HG02981 (cell line): Measurements from ENCODE around the gene MCHR2.
A peak's percentile ranks its signal among the peaks of the same experiment; 100 is the strongest.

Experiments used
- ATAC-seq: cut with Tn5 transposase; IDR thresholded peaks from one replicate; pipeline ENCODE4 v1.9.1; 2021; ENCODE audit warnings: mild to moderate bottlenecking, moderate library complexity; ENCODE audit not compliant: unreplicated experiment

Gene MCHR2

DNA sequence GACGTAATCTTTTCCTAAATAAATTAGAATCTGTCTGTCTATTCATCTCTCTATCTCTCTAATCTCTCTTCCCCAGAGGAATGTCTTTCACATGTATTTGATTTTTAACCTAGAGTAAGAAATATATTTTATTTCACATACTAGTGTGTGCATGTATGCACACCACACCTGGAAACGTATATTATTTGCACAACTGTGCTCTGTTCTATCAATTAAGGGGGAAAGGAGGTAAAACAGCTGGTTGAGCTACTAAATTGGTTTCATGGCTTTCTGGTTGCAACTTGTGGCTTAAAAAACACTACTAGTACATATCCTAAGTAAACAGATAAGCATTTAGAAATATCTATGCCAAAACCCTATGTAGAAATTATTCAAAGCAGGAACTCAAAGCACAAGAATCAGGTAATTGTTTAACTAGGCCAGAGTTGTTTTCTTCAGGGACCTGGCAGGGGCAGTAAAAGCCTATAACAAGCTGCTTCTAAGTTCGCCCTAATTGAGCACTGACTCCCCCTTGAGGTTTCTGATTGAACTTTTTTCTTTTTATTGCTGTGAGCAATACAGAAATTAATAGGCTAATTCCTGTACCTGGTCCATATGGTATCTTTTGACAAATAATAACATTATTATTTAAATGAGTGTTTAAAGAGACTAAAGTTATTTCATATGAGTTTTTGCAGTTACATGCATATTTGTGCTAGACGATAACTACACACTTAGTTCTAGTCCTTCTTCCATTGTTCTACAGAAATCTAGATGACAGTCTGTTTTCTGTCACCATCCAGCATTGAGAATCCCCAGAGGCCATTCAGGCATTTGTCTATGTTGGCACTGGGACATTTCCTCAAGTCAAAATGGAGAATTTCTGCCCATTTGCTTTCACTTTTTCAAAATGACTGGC is 88.6 kb downstream of the MCHR2 start:
- peak; percentile 97 for ATAC-seq

DNA sequence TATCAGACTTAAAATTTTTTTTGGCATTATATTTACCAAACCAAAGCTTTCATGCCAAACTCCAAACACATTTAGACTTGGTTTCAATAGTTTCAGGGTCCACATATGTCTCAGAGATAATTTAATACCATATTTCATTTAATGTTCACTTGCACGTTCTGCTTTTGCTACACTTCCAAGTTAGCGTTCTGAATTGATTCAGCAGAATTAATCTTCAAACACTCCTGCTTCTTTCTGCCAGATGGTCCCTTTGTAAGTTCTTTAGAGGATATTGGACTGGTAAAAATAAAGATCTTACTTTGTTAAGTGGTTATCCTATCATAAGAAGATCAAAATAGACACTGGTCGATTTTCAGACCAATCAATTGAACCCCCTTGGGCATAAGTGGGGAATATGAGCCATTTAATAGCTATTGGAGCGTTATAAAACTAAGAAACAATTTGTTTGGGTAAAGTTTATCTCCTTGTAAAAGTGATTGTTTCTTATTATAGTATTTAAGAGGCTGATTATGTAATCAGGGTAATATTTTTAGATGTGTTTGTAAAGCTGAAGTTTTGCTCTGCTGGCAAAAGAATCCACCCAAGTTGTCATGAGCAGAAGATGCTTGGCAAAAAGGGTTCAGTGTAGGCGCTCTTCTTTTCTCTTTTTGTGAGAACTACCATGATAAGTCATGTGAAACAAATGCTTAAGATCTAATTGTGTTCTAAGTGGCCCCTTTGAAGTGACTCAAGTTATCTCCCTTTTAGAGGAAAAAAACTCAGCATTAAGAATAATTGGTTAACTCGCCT is 92.2 kb downstream of the MCHR2 start:
- ATAC-seq, result no peak

DNA sequence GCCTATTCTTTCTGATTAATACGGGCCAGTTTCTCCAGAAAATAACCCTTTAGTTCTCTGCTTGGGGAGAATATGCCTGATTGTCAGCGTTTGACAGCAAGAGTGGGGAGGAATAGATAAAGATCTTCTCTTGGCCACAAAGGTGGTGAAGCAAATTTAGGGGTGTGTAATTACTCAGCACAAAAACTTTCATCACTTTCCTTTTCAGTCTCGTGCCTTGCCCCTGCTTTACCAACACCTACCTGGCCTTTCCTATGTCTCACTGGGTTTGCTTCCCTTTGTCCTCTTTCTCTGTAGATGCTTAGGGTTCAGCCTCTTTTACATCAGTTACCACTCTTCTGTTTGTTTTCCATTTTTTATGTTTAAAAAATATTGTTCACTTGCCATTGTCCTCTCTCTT is 99.2 kb downstream of the MCHR2 start:
- no peak for ATAC-seq

DNA sequence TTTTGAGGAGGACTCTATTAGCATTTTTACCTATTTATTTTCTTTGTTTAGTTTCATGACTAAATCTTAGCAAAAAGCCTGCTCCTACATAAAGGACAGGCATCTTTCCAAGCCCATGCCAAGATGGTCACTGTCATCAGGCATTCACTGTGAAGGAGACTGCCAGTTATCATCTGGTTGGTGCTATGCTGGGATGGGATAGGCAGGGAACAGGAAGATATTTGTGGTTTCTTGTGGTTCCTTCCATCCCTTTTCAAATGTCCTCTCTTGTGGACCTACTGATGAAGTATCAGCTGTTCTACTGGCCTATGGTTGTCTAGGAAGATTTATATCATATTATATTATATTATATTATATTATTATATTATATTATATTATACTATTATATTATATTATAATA is 107.0 kb downstream of the MCHR2 start:
- no peak for ATAC-seq

DNA sequence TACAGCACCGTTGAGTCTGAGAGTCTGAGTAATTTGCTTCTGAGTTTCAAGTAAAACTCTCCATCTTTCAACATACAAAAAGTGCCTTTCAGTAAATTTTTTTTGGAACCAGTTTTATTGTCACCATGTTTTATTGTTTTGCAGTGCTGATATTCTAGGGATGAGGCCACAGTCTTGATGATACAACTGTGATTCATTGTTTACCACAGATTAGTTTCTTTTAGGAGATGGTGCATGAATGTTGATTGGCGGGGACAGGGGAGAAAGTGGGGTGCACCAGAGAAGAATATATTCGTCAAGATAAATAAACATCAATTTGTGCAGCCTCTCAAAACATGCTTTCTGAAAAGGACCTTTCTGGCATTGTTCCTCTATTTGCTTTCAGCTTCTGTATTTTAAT is 109.0 kb downstream of the MCHR2 start:
- no peak for ATAC-seq

DNA sequence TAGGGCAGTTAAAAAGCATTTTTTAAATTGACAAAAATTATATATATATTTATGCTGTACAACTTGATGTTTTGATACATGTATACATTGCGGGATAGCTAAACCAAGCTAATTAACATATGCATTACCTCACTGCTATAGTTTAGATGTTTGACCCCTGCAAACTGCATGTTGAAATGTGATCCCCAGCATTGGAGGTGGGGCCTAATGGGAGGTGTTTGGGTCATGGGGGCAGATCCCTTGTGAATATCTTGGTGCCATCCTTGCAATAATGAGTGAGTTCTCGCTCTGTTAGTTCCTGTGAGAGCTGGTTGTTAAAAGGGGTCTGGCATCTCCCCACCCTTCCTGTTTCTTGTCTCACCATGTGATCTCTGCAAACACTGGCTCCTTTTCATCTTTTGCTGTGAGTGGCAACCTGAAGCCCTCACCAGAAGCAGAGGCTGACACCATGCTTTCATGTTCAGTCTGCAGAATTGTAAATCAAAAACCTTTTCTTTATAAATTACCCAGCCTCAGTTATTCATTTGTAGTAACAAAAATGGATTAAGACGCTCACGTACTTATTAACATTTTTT is 111.8 kb downstream of the MCHR2 start:
- ATAC-seq, result no peak

DNA sequence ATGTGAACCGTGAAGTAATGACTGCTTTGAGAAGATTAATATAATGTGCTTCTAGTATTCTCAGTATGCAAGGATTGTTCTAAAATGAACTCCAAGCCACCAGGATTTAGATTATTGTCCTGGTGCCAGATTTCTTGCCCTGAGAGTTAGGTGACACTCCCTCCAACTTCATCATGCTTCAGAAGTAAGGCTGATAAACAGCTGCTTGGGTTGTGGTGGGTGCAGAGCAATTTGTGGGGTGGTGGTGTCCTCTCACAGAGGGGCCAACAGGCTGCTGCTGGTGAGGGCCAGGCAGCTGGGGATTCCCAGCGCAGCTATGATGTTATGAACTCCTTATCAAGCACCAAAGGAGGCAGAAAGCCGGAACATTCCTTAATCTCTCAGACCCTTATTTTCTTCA is 114.6 kb downstream of the MCHR2 start:
- ATAC-seq, result no peak

DNA sequence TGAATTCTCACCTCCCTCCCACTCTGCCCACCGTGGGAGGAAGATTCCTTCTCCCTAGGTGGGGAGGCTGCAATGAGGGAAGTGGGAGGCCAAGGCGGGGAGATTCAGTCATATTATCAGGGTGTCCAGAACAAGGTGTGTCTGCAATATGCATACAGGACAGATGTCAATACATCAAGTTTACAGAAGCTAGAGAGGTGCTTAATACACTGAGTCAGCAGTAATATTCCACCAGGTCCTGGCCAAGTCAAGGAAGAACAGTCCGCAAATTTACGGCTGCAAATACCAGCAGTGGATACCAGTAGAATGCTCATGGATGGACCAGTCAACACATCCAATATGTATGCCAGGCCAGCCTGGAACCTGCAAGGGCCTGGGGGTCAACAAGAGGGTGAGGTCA is 119.0 kb downstream of the MCHR2 start:
- no peak for ATAC-seq

DNA sequence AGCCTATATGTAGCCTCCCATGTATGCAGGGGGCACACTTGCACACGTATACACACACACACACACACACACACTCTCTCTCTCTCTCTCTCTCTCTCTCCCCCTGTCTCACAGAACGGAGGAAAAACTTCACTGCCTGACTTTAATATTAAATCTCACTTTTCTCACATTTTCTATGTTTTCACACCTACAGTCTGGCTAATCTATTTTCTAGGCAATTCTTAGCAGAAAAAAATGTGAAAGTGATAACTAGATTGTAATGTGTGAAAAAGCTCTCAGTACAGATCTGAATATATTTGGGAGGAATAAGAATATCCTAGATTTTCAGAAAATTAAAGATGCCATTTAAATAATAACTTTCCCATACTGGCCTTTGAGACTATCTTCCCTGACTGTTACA is 120.9 kb downstream of the MCHR2 start:
- no peak for ATAC-seq

DNA sequence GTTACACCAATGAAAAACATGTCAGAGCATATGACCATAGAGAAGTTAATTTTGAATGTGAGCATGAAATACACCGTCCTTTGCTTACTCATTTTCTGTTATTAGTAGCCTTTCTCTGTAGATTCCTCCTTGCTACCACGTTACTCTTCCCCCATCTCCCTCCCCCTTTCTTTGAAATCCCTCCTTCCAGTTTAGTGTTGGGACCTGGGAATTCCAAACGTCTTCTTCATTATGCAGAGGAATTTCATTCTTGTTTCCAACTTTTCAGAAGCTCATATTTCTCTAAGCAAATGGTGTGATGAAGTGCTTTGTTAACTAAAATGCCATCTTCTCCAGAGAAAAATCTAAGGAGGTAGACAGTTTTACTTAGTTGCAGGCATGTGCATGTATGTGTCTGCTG is 122.4 kb downstream of the MCHR2 start:
- ATAC-seq, result no peak
